GM19467 (cell line): ENCODE data around the gene MEIS3.

Experiments used
- ATAC-seq: cut with Tn5 transposase; IDR thresholded peaks from one replicate; pipeline ENCODE4 v1.9.1; 2021; ENCODE audit warnings: mild to moderate bottlenecking, moderate library complexity; ENCODE audit not compliant: unreplicated experiment

MEIS3 gene

DNA sequence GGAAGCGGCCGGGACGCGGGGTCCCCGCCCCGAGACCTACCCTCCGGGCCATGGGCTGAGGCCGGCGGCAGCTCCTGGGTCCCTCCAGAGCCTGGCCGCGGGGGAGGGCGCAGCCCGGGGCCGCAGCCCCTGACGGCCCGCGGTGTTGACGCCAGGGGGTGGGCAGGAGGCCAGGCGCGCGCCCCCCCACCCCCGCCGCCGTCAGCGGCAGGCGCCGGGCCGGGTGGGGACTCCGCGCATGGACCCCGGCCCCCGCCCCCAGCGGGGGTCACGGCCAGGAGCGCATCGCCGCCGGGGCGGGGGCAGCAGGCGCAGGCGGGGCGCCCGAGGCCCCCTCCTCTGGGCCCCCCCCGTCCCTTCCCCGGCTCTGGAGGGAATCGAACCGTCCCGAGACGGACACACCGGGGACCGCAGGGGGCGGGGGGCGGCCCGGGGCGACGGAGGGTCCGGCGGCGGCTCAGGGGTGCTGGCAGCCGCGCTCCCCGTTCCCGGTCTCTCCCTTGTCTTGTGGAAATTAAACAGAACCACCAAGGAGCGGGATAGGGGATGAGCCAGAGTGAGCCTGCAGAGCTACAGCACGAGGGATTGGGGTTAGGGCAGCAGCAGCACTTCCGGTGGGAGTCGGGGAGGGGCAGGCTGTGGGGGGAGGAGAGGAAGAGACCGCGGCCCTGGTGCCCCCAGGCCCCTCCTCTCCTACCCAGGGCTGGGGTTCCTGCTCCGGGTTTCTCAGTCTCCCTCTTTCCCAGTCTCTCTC is at the start of gene MEIS3:
Gene MEIS3 (minus strand): TSS at position 498 of the 754 bp plus-strand sequence. CDS start 446 bp downstream, at position 52.
- ATAC-seq = no peak

DNA sequence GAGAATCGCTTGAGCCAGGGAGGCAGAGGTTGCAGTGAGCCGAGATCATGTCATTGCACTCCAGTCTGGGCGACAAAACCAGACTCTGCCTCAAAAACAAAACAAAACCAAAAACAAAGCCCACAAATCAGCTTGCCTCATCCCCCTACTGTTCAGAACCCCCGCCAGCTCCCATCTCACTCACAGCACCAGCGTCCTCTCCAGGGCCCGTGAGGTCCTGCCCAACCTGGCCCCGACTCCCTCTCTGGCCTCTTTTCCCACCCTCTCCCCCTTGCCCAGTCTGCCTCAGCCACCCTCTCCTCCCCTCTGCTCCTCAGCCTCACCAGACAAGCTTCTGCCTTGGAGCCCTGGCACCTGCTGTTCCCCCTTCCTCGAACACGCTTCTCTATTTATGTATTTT is 48.6 kb upstream of the MEIS3 start:
- ATAC-seq = no peak

DNA sequence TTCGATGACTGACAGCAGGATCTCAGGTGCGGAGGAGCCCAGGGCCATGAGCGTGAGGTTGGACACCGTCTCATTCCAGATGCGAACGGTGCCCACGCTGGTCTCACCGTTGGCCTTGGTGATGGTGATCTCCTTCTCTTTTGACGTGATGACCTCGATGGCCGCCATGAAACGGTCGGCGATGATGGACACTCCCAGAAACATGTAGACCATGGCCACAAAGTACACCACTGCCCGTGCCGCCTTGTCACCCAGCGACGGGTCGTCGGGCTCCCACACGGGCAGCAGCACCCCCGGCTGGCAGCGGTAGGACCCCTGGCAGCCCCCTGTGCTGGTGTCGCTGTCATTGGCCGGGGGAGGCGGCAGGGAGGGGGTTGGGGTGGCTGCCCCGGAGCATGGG is 46.6 kb upstream of the MEIS3 start:
- ATAC-seq = no peak

DNA sequence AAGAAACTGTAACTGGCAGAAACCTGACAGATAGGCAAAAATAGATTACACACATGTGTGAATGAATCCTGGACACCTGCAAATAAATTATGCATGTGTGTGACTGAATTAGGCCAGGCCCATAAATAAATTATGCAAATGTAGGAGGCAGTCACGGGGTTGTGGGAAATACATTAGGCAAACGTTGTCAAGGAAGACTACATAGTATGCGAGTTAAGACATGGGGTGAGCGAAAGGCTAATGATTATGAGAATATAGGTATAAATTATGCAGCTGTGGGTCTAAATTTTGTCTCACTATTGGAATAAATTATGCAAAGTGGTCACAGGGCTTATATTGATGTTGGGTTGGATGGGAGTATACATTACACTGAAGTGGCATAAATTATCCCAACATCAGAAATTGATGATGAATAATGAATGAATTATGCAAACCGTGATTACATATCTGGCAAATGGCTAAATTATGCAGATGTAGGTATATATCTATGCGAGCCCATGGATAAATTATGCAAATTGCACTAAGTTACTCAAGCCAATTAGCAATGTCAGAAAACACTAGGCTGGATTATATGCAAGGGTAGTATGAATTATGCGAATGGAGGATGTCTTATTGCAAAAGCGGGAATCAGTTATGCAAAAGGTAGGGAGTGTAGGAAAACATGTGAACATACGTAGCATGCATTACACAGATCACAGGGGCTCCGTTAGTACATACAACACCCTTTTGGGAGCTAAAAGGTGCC is 45.5 kb upstream of the MEIS3 start:
- ATAC-seq = no peak

DNA sequence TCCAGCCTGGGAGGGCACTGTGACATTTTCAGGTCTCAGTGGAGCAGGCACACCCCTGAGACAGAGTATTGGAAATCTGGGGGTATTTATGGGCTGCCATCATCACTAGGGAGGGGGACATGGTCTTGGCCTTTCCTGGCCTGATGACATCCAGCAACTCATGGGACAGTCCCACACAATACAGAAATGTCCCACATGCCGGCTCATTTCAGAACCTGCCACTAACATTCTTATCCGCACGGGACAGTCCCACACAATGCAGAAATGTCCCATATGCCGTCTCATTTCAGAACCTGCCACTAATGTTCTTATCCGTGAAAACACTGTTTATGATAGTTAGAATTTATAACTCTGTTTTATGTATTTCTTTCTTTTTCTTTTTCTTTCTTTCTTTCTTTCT is 42.5 kb upstream of the MEIS3 start:
- ATAC-seq = no peak

DNA sequence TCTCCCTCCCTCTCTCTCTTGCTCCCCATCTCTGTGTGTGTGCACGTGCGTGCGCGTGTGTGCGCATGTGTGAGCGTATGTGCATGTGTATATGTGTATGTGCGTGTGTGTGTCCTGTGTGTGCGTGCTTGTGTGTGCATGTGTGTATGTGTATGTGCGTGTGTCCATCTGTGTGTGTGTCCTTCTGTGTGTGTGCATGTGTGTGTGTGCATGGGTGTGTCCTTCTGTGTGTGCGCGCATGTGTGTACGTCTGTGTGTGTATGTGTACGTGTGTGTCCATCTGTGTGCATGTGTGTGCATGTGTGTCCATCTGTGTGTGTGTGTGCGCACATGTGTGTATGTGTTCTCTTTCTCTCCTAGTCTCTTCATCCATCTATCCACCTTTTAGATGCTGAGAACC is 40.1 kb upstream of the MEIS3 start:
- ATAC-seq = no peak

DNA sequence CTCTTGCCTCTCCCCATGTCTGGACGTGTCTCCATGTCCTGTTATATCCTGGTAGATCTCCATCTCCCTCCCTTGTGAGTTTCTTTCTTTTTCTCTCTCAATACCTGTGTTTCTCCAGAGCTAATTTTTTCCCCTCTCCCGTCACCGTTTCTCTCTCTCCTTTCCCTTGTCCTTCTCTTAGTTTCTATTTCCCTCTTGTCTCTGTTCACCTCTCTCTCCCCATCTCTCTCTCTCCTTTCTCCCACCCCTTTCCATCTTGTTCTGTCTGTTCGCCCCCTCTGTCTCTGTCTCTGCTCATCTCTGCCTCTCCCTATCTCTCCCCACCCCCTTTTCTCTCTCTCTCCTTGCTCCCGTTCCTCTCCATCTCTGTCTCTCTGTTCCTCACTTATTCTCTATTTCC is 39.3 kb upstream of the MEIS3 start:
- ATAC-seq = no peak

DNA sequence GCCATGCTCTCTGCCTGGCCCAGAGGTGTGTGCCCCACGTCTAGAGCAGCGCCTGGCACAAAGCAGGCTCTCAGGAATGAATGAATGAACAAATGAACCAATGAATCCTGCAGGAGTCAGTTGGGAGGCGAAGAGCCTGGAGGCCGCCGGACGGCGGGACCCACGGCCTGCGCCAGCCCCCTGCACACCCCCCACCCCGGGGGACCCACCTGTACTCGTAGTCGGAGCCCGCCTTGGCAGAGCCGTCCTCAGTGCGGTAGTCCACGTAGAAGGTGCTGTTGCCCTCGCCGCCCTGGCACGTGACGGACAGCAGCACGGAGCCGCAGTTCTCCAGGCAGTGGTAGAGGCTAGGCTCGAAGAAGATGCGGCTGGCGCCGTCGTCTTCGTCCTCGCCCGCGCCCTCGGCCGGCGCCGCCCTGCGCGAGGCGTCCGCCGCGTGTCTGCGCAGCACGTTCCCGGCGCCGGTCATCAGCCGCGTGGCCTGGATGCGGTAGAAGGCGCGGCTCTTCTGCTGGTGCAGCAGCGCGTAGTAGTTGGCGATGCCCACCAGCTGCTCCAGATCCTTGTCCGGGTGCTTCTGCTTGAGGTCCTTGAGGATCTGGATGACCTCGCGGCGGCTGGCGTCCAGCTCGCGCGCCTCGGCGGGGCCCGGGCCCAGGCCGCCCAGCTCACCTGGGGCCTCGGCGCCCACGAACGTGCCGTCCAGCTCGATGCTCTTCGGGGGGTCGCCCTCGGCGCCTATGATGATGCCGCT is 37.6 kb upstream of the MEIS3 start:
- no peak for ATAC-seq

DNA sequence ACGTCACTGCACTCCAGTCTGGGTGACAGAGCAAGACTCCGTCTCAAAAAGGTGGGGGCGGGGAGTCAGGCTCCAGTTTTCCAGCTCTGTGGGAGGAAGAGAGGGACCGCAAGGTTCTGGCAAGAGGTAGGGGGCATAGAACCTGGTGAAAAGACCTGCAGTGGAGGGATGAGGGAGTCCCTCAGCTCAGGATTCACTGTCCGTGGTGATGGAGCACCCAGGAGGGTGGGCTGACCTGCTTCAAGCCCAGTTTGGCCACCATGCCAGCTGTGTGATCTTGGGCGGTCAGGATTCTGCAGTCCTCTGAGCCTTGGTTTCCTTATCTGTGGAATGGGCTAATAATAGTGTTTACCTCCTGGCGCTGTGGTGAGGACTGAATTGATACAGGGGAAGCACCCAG is 31.2 kb upstream of the MEIS3 start:
- no peak for ATAC-seq

DNA sequence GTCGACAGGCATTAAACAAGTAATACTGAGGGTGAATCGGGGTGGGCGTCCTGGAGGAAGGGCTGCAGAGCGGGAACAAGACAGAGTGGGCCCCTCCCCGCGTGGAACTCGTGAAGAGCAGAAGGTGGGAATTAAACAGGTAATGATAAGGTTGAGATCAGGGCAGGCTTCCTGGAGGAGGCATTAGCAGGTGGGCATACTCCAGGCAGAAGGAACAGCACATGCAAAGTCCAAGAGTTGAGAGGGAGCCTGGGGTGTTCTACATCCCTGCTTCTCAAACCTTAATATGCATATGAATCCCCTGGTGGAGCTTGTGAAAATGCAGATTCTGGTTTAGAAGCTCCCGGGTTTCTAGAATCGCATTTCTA is 29.0 kb upstream of the MEIS3 start:
- no peak for ATAC-seq

DNA sequence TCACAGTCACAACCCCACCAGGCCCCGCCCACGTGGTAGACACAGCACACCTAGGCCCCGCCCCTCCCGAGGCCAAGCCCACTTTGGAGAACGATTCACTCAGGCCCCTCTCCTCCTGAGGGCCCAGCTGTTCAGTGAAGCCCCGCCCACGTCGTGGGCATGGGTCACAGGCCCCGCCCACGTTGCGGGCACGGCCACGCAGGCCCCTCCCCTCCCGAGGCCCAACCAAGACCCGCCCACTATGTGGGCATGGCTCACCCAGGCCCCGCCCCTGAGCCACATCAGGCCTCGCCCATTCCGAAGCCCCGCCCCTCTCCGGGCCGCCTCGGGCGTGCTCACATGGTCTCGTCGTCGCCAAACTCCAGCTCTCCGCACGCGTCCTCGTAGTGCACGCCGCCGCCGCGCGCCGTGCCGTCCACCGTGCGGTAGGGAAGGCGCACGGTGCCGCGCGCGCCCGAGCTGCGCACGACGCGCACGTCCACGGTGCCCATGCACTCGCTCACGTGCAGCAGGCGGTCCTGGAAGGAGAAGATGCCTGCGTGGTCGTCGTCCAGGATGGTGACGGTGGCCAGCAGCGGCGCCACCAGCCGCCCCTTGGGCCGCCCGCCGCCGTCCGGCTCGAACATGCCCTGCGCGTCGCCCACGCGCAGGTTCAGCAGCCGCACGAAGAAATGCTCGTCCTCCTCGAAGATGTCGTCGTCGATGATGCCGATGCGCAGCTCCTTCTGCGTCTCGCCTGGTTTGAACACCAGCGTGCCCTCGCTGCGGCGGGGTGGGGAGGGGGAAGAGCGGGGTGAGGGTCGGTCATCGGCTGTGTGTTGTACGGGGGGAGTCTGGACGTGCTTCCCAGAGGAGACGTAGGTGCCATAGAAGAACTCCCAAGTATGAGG is 28.4 kb upstream of the MEIS3 start:
- no peak for ATAC-seq

DNA sequence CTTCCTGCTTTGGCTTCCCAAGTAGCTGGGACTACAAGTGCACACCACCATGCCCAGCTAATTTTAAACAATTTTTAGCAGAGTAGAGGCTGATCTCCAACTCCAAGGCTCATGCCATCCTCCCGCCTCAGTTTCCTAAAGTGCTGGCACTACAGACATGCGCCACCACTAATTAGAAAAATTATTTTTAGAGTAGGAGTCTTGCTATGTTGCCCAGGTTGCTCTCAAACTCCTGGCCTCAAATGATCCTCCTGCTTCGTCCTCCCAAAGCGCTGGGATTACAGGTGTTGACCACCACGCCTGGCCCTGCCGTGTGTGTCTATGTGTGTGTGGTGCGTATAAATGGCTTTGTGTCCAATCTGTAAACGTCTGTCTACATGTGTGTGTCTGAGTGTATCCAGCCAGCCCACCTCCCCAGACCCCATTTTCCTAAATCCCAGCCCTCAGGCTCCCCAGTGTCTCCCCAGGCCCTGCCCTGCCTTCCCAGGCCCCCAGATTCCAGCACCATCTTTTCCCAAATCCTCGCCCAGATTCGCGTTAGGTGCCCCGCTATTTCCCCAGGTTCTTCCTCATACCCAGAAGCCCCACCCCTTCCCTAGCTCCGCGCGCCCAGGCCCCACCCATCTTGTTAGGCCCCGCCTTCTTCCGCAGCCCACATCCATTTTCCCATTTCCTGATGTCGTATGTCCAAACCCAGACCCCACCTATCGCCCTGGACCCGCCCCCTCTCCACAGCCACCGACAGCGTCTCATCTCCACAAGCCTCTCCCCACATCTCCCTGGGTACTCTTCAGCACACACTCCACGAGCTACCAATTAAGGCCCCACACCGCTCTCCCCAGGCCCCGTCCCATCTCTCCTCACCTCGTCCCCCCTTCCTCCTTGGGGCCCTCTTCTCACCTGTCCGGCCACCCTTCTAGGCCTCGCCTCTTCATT is 27.5 kb upstream of the MEIS3 start:
- no peak for ATAC-seq

DNA sequence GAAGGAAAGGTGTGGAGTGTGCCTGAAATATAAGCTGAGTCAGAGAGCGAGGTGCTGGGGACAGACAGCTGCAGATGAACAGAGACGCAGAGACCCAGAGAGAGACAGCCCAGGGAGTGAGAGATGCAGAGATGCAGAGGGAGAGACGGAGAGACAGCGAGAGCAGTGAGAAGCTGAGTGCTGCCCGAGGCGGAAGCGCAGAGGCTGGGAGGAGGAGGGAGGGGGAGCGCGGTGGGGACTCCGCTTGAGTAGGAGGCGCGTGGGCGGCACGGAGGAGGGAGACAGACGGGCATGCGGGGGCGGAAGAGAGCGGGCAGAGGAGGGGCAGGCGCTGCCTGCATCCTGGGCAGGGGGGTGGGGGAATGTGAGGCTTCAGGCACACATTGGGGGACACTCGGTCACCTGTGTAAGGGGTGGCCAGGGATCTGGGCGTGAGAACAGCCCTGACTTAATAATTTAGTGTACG is 26.6 kb upstream of the MEIS3 start:
- ATAC-seq = no peak

DNA sequence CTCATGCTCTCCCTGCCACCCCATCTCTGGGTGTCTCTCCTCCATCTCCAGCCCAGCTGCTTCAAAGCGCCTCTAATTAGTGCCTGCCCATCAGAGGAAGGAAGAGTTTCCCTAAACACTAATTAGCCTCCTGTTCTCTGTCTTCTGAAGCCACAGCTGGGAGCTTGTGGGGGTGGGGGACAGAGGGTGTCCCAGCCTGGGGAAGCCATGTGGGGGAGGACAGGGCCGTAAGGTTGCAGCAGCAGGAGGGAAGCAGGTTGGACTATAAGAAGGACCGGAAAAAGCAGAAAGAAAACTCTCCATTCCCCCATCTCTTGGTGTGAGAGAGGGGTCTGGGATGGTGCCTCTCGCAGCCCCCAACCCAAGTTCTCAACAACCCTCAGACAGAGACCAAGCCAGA is 26.2 kb upstream of the MEIS3 start:
- ATAC-seq = no peak

DNA sequence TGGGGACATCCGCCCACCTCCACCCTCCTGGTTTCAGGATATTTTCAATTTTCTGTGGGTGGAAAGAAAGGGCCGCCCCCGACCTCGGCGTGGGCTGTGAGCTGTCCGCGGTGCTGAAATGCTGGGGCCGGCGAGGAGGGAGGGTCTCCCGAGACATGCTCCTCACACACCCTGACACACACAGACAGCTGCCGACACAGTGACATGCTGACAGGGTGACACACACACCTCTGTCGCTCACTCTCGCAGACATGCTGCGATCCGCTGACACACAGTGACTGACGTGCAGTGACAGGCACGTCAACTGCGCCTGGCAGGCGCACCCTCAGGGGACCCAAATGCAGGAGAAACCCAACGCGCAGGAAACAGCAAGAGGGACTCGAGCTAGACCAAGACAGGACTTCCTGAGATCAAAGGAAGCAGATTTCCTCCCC is 25.1 kb upstream of the MEIS3 start:
- ATAC-seq = no peak

DNA sequence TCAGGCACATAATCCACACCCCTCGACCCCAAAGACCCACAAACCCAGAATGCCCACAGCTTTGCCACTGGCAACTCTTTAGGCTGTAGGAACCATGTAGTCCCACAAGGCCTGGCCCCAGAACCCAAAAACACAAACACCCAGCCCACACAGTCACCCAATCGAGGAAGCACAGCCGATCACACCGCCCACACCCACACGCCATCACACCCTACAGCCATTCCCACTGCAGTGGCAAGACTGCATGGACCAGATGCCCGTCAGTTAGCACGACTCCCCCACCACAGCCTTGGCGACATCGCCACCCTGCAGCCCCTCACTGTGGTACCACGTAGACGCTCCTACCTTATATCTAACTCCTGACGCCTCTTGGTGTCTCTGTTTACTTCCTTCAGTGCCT is 24.0 kb upstream of the MEIS3 start:
- no peak for ATAC-seq

DNA sequence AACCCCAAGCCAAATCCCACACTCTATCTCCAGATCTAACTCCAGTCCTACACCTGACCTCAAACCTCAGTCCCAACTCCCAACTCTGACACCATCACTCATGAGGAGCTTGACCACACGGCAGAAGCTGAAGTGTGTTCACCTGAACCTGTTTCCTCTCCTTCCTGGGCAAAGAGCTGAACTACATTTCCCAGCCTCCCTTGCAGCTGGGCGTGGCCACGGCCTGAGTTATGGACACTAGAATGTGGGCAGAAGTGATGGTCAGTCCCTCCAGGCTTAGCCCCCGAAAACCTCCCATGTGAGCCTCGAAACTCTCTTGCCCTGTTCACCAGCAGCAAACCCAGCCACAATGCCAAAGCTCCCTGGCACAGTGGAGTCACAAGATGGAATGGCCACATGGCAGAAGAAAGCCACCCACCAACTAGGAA is 19.5 kb upstream of the MEIS3 start:
- ATAC-seq = no peak

DNA sequence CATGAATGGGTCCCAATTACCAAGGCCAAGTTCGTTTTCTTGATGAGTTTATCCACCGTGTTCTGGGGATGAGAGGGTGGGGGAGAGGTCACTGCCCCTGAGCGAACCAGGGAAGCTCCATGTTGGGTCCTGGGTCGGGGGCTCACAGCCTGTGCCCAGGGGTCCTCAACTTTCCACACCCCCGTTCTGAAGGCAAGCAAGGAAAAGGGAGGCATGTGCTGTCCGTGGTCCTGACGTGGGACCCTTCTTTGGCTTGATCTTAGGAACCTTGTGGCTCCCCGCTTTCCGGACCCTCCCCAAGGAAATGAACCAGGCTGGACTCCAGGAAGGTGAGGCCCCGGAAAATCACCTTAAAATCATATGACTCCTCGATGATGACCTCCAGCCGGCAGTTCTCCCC is 18.2 kb upstream of the MEIS3 start:
- ATAC-seq = no peak

DNA sequence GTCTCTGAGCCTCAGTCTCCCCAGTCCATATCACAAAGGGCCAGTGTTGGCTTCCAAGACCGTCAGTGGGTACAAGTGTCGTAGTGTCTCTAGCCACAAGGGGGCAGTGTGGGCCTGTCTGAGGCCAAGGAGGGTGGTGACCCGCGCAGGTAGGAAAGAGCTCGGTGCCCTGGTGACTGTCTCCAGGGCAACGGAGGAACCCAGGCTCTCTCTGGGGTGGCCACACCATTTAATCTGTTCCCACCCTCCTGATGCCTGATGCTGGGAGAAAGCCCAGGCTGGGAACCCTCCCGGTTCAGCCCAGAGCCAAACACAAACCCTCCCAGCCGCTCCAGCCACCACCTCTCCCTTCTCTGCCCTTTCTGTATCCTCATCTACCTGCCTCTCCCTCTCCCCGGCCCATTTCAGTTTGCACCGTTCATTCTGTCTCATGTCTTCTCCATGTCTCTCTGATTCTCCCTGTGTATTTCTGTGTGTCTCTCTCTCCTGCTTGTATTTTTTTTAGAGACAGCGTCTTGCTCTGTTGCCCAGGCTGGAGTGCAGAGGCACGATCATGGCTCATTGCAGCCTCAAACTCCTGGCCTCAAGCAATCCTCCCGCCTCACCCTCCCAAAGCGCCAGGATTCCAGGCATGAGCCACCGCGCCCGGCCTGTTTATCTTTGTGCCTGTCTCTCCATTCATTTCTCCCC is 17.5 kb upstream of the MEIS3 start:
- no peak for ATAC-seq
